WI38 (cell line): Measurements from ENCODE around the gene LMTK3.

Experiments used
- H3K4me3 ChIP-seq: 2 replicates; pipeline ENCODE4 v1.5.1; 2011; ENCODE audit warnings: low read depth, mild to moderate bottlenecking, control low read depth, low read length
- CTCF ChIP-seq: IDR thresholded peaks from 2 replicates; pipeline ENCODE4 v1.5.1; 2012; ENCODE audit warnings: low read depth, mild to moderate bottlenecking, control low read depth, low read length

LMTK3 gene

GRCh38 chr19:48454150-48454730 is 57.4 kb downstream of the LMTK3 start:
- H3K4me3 ChIP-seq = no peak overlapping the region
- no peak for TF ChIP-seq CTCF

- no peak for TF ChIP-seq CTCF
- no peak overlapping the region for H3K4me3 ChIP-seq
Measured at GRCh38 chr19:48452289-48453190, 59.1 kb downstream of the LMTK3 start.

GRCh38 chr19:48451624-48452023 is 60.0 kb downstream of the LMTK3 start:
- no peak overlapping the region for H3K4me3 ChIP-seq
- TF ChIP-seq CTCF = no peak

- no peak for TF ChIP-seq CTCF
- no peak overlapping the region for H3K4me3 ChIP-seq
Measured at GRCh38 chr19:48450863-48451262, 60.8 kb downstream of the LMTK3 start.

GRCh38 chr19:48450441-48450840 is 61.2 kb downstream of the LMTK3 start:
- no peak for TF ChIP-seq CTCF
- H3K4me3 ChIP-seq = no peak overlapping the region

- H3K4me3 ChIP-seq = no peak overlapping the region
Measured at GRCh38 chr19:48448563-48448962, 63.1 kb downstream of the LMTK3 start.

More at GRCh38 chr19:48448563-48448962, 63.1 kb downstream of the LMTK3 start:
- TF ChIP-seq CTCF = no peak
